Superior temporal gyrus (tissue), 1 donor: ENCODE results near the gene HELZ2.

ENCODE experiments used
- DNase-seq: peaks from one replicate; pipeline ENCODE4 v3.0.0-alpha.2; 2016; ENCODE audit errors: extremely low spot score

HELZ2 gene

GRCh38 chr20:63525185-63525584 is 48.9 kb downstream of the HELZ2 start:
- no peak for DNase-seq
